ELF-1 (cell line): Measurements from ENCODE around the gene TMEM86B.

Experiments used
- DNase-seq: peaks from one replicate; pipeline ENCODE4 v3.0.0-alpha.2; 2016; ENCODE audit warnings: low read depth, low spot score

Gene TMEM86B

DNA sequence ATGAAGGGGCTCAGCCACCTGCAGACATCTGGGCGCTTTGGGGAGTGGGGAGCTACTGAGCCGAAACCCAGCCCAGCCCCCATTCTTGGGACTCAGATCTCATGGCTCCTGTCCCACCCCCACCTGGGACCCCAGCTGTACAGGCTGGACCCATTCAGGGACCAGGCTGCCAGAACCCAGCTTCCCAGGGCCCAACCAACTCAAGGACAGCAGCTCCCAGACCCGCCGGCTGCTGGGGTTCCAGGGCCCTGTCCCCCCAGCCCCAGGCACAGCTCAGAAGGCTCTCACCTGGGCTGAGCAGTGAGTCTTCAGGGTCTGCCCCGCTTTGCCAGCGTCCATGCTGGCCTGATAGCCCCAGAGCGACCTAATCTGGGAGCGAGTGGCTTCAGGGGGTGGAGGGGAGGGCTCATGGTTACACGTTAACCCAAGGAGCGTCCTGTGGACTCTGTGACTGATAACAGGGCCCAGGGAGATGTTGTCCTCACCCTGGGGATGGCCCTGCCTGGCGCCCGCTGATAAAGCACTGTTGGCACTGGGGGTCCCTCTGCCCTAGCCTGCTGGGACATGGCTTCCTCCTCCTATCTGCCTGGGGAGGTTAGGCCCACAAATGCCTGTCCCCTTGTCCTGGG is at the start of gene TMEM86B:
TMEM86B (minus strand) TSS at position 361 of the 629 bp plus-strand sequence; CDS start at position 339, 22 bp downstream.
- no peak for DNase-seq

- DNase-seq: no peak
These were observed 48.9 kb upstream of the TMEM86B start for GRCh38 chr19:55277494-55277893.

DNA sequence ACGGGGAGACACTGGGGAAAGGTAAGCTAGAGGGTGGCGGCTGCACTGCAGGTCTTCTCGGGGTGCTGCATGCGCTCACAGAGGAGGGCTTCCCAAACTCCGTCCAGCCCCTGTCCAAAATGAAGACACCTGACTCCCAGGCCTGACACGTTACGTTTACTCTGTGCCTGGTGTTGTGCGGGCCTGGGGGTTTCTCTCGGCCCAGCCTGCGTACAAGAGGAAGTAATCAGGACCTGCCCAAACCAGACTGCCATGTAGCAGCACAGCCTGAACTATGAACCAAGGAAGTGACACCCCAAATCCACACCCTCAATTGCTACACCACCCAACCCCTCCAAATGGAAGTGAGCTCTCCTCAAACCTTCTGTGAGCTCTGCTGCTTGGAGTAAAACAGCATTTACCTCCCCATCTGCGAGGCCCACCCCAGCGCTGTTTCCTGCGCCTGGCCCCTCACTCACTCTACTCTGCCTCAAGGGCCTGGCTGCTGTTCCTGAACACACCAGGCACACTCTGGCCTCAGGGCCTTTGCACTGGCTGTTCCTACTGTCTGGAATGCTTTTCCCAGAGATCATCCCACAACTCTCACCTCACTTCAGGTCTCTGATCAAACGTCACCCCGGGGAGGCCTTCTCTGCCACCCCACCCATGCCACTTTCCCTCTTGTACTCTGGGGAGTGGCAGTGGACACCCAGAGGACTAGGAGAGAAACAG is 48.3 kb upstream of the TMEM86B start:
- DNase-seq: no peak

GRCh38 chr19:55275851-55276719 is 47.5 kb upstream of the TMEM86B start:
- no peak for DNase-seq

DNA sequence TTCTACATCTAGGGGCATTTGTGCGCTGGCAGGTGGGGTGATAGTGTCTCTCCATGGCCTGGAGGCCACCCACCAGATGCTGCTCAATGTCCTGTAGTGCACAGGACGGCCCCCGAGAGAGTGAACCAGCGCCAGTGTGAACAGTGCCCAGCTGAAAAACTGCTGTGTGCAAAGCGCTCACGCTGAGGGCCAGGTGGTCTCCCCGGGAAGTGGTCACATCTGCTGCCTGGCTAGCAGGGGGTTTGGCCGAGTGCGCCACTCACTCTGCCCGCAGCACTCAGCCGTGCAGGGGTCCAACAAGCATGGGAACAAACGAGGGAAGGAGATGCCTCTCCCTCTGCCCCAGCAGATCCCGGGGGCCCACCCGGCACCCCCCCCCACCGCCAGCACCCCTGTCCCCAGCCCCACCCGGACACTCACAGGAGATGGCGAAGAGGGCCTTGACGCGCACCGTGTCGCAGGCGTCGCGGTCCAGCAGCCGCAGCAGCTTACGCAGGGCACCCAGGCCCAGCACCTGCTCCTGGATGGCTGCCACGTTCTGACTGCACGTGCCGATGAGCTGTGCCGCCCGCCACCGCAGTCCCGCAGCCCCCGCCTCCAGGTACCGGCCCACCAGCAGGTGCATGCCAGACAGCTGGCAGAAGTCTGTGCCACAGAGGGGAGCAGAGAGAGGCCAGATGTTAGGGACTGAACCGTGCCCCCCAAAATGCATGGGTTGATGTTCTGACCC is 45.6 kb upstream of the TMEM86B start:
- no peak for DNase-seq

GRCh38 chr19:55272142-55272541 is 43.6 kb upstream of the TMEM86B start:
- peak; percentile 23 for DNase-seq

DNA sequence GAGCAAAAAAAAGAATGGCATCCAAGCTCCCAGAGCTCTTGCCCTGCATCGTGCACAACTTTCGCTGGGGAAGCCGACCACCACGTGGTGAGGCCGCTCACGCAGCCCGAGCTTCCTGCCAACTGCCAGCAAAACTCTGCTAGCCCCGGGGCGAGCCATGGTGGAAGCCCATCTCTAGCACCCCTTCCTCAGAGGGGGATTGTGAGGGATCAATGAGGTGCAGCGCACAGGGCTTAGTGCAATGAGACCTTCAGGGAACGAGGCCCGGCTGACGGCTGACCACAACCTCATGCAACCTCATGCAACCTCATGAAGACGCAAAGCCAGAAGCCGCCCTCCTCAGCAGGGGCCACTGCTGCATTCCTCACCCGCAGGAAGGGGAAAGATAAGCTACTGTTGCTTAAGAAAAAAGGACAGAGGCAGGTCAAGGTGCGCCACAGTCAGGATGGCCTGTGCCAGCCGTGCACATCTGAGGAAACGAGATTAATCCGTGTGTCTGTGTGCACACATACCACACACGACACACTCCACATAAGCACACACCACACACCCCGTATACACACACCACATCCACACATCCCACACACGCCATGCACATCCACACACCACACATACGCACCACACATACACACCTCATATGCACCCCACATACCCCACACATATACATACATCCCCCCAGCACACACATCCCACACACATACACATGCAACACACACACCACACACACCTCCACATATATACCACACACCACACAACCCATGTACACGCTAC is 41.8 kb upstream of the TMEM86B start:
- DNase-seq: no peak

GRCh38 chr19:55269299-55269698 is 40.7 kb upstream of the TMEM86B start:
- no peak for DNase-seq

GRCh38 chr19:55266840-55267239 is 38.3 kb upstream of the TMEM86B start:
- no peak for DNase-seq

DNA sequence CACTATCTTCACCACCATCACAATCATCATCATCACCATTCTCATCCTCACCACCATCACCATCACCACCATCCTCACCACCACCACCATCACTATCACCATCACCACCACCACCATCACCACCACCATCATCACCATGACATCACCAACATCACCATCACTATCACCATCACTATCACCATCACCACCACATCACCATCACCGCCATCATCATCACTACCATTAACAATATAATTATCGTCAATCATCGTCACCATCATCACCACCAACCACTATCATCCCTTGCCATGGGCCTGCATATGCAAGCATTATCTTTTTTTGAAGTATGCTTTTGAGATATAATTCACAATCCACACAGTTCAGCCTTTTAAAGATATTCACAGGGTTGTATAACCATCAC is 37.8 kb upstream of the TMEM86B start:
- no peak for DNase-seq

DNA sequence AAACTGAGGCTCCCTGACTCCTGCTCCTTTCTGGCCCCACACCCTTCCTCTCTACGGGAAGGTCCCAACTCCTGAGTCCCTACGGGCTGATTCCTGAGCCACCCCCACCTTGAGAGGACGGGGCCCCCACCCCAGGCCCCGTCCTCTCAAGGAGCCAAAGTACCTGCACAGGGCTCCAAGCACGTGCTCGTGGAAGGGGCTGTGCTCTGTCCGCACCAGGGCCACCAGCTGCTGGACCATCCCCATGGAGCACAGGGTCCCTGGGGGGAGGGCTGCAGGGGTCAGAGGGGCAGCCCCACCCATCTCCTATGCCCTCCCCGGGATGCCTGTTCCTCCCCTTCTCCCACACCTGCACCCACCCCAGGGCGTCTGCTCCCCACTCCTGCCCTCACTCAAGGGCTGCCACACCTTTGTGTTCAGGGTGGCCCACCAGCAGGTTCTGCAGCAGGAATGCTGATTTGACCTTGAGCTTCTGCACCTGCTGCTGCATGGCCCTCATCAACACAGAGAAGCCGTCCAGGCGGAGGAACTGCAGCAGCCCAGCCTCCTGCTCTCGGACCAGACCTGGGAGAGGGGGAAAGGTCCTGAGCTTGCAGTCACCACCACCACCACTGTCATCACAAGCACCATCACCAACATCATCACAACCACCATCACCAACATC is 37.3 kb upstream of the TMEM86B start:
- no peak for DNase-seq

DNA sequence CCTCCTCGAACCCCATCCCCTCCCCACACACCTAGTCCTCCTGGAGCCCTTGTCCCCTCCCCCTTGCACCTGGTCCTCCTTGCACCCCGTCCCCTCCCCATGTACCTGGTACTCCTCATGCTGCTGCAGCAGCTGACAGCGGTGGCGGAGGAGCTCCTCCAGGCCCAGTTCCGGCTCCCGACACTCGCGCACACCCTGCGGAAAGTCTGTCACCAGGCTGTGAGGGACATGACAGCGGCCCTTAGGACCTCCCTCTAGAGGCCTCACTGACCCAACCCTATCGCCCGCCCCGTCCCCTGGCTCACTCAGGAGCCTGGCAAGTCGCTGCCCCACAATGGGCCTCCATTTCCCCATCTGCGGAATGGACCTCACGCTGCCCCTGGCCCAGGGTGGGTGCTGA is 36.6 kb upstream of the TMEM86B start:
- no peak for DNase-seq

GRCh38 chr19:55264531-55264930 is 36.0 kb upstream of the TMEM86B start:
- DNase-seq: no peak

GRCh38 chr19:55262359-55262758 is 33.8 kb upstream of the TMEM86B start:
- DNase-seq: no peak

GRCh38 chr19:55261671-55262126 is 33.1 kb upstream of the TMEM86B start:
- no peak for DNase-seq

GRCh38 chr19:55259540-55260210 is 31.1 kb upstream of the TMEM86B start:
- no peak for DNase-seq

DNA sequence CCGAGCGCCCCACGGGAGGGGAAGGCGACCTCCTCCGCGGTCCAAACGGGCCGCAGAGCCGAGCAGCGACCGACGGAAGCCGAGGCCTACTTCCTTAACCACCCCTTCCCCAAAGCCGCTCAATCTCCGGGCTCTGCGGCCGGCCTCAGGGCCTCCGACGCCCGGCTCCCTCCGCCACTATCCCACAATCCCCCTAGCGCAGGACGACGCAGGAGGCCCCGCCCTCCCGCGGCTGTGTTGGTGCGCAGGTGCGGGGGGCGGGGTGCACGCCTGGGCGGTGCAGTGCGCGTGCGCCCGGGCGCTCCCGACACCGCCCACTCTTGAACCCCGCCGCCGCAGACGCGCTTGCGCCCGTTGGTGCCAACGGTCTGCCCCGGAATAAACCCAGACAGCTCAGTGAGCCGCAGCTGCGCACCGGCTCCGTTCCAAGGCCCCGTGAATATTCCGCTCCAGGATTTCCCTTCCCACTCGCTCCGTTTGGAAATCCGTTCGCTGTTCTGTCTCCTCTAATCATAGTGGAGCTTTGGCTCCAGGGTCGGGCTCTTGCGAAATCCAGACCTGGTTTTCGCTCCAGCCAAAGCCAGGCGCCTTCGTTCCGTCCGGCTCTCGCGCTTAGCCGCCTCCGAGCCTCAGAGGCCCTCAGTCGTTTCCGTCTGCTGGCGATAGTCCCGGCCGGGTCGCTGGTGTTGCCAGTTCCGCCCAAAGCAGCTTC is 30.4 kb upstream of the TMEM86B start, which contains the start of gene PPP6R1:
PPP6R1 (minus strand) TSS at position 190 of the 712 bp plus-strand sequence. CDS start 11,914 bp downstream, outside the sequence.
- peak; percentile 100 for DNase-seq

- DNase-seq: no peak
These were observed 29.9 kb upstream of the TMEM86B start for GRCh38 chr19:55258476-55258827.
